Hindlimb muscle (tissue), 1 donor: ENCODE measurements around the gene TYROBP. TPM values are rescaled to one million over a fixed set of nuclear protein-coding genes. Genes with fewer than 3 reads are reported as not detected.
"Not testable (repeated sequence)": the region's sequence is repeated elsewhere in the genome, so short reads cannot be mapped to it uniquely, and the experiment has no call there.

Experiments used
- DNase-seq: peaks from one replicate; pipeline ENCODE4 v3.0.0-alpha.2; 2013
- polyA plus RNA-seq: library from polyadenylated mRNA; unstranded; fragments of 120-200 nt; gene quantifications from one replicate; pipeline ENCODE4 v1.2.1, GENCODE V29; 2013; ENCODE audit not compliant: insufficient read length

Gene TYROBP
- polyA plus RNA-seq = 25.8 TPM

DNA sequence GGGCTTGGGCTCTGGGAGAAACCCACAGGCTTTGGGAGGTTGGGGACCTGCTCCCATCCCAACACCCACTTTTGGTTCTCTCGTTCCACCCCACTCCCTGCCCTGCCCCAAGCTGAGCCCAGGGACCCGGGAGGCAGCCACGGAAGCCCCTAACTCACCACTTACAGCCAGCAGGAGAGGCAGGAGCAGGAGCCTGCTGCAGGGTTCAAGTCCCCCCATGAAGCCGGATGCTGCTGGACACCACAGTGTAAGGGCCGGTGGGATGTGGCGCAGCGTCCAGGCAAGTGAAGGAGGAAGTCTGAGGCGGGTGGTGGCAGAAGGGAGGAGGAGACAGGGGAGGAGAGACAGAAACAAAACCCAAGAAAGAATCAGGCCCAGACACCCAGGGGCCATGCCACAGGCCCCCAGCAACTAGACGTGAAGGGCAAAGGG is at the start of gene TYROBP:
TYROBP (minus strand) TSS at position 286 of the 432 bp plus-strand sequence; CDS start at position 219, 67 bp downstream.
- DNase-seq = no peak

DNA sequence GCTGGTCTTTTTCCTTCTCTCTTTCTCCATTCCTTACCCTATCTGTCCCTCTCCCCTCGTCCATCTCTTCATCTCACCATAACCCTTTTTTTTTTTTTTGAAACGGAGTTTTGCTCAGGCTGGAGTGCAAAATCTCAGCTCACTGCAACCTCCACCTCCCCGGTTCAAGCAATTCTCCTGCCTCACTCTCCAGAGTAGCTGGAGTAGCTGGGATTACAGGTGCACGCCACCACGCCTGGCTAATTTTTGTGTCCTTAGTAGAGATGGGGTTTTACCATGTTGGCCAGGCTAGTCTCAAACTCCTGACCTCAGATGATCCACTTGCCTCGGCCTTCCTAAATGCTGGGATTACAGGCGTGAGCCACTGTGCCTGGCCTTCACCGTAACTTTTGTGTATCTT is 49.3 kb upstream of the TYROBP start:
- not testable (repeated sequence) for DNase-seq

DNA sequence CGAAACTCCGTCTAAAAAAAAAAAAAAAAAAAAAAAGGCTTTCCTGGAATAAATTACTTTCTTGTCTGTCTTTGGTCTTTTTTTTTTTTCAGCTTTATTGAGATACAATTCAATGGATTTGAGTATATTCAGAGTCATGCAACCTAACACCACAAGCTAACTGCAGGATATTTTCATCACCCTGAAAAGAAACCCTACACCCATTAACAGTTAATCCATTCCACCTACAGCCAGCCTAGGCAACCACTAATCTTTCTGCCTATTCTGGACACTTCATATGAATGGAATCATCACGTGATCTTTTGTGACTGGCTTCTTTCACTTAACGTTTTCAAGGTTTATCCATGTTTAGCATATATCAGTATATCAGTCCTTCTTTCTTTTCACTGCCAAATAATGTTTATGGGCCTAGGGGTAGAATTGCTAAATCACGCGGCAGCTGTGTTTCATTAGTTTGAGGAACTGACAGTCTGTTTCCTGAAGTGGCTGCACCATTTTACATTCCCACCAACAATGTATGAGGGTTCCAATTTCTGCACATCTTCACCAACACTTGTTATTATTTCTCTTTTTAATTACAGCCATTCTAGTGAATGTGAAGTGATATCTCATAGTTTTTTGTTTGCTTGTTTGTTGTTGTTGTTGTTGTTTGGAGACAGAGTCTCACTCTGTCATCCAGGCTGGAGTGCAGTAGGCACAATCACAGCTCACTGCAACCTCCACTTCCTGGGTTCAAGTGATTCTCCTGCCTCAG is 48.0 kb upstream of the TYROBP start:
- DNase-seq = no peak

DNA sequence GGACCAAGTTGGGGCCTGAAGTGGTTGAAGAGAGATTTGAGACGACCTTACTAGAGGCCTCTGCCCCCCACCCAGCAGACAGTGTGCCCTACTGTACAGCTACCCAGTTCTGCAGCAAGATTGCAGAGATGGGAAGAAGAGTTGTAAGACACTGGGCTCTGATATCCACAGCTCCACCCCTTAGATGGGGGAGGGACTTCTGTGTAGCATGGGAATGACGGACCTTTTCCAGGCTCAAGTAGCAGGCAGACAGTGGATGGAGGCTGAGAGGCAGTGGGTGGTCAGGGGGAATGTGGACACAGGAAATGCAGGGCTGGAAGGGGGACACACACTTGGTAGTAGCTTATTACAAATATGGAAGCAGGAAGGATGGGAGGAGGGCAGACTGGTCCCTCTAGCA is 41.0 kb upstream of the TYROBP start:
- no peak for DNase-seq

DNA sequence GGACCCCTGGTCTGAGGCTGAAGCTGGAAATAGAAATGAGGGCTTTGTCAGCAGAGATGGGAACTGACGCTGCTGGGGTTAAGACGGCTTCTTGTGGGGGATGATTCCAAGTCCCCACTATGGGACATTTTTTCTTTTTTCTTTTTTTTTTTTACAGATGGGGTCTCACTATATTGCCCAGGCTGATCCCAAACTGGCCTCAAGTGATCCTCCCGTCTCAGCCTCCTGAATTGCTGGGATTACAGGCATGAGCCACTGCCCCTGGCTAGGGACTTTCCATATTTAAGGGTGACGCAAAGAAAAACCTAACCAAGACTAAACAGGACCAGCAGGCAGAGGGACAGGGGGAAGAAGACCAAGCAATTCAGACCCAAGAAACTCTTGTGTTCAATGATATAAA is 38.1 kb upstream of the TYROBP start:
- DNase-seq = no peak

DNA sequence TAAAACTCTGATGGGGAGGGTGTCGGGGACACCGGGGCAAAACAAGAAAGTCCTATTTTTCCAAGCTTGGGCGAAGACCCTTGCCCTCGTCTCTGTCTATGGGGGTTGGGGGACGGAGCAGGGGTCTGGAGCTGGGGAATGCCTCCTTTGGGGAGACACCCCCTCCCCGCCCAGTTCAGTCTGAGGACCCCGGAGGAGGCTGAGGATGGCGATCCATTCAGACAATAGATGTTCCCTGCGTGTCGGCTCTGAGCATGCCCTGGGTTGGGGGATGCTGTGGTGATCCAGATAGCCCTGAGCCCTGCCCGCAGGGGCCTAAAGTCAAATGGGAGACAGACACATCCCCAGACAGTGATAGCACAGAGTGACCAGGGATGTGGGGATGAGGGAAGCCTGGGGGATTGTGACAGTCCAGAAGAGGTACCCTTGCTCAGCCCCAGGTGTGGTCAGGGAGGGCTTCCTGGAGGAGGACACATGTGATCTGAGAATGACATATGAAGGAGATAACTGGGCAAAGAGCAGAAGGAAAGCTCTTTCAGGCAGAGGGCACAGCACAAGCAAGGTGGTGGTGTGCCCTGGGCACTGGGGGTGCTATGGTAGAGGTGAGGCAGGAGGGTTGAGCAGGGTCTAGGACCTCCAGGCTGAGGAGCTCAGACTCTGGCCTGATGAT is 37.2 kb upstream of the TYROBP start:
- DNase-seq = no peak

DNA sequence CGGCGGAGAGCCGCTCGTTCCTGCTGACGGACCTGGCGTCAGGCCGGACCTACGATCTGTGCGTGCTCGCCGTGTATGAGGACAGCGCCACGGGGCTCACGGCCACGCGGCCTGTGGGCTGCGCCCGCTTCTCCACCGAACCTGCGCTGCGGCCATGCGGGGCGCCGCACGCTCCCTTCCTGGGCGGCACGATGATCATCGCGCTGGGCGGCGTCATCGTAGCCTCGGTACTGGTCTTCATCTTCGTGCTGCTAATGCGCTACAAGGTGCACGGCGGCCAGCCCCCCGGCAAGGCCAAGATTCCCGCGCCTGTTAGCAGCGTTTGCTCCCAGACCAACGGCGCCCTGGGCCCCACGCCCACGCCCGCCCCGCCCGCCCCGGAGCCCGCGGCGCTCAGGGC is 36.5 kb upstream of the TYROBP start:
- no peak for DNase-seq

DNA sequence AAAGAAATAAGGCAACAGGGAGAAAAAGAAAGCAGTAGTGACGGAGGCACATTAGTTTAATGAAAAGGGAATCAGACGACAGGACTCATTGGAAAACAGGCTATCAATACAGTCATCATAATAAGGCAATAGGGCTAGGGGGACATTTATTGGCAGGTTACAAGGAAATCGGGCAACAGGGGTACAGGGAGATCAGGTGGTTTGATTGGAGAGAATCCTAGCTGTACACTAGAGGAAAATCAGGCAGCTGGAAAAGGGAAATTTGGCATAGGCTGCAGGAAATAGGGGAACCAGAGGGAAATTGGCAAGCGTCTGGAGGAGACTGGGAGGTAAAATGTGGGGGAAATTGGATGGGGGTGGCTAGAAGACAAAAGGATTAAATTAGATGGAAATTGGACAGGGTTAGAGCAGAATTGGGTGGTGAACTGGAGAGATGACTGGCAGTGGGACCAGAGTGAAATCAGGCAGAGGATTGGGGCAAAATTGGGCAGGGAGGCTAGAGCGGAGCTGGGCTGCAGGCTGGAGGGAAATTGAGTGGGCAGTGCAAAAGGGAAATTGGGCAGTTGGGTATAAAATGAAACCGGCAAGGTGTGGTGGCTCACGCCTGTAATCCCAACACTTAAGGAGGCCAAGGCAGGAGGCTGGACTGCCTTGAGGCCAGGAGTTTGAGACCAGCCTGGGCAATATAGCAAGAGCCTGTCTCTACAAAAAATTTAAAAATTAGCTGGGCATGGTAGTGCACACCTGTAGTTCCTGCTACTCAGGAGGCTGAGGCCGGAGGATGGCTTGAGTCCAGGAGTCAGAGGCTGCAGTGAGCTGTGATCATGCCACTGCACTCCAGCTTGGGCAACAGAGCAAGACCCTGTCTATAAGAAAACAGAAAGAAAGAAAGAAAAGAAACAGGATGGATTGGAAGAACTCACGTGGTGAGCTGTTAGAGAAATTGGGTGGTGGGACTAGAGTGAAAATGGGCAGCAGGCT is 35.5 kb upstream of the TYROBP start:
- no peak for DNase-seq

DNA sequence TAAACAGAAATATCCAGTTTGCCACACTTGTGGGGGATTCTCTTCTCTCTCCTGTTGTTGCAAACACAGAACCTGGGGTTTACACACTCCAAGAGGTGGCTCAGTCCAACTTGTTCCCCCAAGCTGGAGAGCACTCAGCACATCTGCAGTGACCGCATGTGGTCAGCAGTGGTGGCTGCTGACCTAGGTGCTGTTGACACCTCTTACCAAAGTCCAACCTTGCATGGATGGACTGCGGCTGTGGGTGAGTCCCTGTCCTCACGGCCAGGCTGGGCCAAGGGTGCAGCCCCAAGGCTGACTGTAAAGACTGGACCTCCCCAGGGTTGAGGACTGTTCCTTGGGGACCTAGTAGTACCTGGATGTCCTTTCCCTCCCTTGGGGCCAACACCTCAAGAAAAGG is 34.1 kb upstream of the TYROBP start:
- DNase-seq = no peak

DNA sequence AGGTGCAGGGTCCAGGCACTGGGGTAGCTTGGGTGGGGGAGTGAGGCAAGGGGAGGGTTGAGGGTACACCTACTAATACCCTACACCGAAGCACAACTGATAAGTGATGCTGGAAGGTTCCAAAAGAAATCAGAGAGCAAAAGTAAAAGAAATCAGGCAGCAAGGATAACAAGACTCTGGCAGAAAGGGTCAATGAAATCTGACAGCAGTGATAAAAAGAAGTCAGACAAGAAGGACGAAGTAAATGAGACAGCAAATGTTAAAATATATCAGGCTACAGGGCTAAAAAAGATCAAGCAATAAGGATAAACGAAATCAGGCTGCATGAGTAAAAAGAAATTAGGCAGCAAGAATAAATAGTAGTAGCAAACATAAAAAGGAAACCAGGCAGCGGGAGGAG is 32.7 kb upstream of the TYROBP start:
- no peak for DNase-seq

DNA sequence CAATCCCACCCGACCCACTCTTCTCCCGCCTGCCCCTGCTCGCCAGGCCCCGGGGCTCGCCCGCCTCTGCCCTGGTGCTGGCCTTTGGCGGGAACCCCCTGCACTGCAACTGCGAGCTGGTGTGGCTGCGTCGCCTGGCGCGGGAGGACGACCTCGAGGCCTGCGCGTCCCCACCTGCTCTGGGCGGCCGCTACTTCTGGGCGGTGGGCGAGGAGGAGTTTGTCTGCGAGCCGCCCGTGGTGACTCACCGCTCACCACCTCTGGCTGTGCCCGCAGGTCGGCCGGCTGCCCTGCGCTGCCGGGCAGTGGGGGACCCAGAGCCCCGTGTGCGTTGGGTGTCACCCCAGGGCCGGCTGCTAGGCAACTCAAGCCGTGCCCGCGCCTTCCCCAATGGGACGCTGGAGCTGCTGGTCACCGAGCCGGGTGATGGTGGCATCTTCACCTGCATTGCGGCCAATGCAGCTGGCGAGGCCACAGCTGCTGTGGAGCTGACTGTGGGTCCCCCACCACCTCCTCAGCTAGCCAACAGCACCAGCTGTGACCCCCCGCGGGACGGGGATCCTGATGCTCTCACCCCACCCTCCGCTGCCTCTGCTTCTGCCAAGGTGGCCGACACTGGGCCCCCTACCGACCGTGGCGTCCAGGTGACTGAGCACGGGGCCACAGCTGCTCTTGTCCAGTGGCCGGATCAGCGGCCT is 32.1 kb upstream of the TYROBP start:
- no peak for DNase-seq

DNA sequence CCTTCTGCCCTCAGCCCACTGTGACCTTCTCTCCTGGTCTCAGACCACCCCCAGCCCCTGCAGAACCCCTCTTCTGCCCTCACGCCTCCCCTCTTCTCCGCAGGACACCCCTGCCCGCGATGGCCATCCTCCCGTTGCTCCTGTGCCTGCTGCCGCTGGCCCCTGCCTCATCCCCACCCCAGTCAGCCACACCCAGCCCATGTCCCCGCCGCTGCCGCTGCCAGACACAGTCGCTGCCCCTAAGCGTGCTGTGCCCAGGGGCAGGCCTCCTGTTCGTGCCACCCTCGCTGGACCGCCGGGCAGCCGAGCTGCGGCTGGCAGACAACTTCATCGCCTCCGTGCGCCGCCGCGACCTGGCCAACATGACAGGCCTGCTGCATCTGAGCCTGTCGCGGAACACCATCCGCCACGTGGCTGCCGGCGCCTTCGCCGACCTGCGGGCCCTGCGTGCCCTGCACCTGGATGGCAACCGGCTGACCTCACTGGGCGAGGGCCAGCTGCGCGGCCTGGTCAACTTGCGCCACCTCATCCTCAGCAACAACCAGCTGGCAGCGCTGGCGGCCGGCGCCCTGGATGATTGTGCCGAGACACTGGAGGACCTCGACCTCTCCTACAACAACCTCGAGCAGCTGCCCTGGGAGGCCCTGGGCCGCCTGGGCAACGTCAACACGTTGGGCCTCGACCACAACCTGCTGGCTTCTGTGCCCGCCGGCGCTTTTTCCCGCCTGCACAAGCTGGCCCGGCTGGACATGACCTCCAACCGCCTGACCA is 31.4 kb upstream of the TYROBP start:
- no peak for DNase-seq

DNA sequence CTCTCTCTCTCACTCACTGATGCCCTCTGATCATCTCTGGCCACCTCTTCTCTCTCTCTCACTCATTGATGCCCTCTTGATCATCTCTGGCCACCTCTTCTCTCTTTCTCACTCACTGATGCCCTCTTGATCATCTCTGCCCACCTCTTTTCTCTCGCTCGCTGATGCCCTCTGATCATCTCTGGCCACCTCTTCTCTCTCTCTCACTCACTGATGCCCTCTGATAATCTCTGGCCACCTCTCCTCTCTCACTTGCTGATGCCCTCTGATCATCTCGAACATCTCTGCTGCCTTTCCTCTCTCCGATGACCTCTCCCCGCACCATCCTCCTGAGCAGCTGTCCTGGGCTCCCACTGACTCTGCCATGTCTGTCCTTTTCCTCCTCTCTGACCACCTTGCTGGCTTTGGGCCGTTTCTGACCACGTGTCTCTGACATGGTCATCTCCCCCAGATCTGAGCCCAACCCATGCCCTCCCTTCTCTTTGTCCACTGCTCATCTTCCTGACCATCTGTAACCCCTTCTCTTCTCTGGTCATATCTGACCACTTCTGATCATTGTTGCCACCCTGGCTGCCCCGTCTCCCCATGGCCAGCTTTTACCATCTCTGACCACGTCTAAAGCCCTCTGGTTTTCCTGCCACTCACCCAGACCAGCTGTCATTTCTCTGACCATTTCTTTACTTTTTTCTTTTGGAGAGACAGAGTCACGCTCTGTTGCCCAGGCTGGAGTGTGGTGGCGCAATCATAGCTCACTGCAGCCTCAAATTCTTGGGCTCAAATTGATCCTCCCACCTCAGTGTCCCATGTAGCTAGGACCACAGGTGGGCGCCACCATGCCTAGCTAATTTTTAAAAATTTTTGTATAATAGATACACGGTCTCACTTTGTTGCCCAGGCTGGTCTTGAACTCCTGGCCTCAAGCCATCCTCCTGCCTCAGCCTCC is 30.5 kb upstream of the TYROBP start:
- no peak for DNase-seq

DNA sequence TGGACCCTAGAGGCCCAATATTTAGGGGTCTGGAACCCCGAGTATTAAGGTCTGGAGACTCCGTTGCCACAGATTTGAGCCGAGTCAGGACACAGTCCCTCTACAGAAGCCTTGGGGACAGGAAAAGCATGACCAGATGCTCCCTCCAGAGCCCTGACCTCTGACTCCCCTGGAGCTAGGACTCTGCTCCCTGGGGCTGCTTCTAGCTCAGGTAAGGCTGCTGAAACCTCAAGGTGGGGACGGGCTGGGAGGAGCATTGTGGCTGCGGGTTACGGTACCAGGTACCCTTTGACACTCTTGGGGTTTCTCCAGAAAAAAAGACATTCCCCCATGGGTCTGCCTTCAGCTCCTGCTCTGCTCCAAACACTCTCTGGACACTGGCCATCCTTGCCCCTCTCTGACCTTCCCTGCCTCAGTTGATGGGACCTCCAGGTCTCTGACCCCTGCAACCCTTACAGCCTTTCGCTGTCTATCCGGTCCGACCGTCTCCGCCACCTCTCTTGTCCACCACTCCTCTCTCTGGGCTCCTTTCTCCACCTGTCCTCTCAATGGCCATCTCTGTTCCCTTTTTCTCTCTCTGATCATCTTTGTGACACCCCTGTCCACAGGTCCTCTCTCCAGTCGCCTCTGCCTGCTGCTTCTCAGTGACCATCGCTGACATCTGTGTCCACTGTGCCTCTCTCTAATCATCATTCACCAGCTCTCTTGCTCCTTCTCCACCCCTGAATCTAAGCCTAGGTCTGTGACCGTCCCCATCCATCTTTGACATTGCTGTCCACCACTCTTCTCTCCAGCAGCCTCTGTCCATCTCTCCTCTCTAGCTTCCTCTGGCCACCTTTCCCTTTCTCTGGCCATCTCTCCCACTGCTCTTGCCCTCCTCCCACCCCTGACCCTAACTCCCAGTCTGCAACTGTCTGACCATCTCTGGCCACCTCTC is 29.5 kb upstream of the TYROBP start:
- DNase-seq = no peak

DNA sequence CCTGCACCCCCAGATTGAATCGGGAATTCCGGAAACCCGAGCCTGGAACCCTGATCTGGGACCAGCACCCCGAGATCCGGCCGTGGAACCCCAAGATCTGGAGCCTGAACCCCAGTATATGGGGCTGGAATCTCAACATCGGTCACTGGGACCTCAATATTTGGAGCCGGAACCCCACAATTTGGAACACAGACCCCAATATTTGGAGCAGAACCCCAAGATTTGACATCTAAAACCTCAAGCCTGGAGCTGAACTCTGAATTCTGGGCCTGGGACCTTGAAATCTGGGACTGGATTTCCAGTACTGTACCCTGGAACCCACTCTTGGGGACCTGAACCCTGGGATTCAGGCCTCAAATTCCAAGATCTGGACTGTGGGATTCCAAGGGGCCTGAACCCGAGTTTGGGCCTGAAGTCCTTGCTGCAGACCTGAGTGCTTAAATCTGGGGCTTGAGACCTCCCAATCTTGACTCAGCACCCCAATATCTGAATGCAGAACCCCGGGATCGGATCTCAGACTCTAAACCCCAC is 28.7 kb upstream of the TYROBP start:
- DNase-seq = no peak

DNA sequence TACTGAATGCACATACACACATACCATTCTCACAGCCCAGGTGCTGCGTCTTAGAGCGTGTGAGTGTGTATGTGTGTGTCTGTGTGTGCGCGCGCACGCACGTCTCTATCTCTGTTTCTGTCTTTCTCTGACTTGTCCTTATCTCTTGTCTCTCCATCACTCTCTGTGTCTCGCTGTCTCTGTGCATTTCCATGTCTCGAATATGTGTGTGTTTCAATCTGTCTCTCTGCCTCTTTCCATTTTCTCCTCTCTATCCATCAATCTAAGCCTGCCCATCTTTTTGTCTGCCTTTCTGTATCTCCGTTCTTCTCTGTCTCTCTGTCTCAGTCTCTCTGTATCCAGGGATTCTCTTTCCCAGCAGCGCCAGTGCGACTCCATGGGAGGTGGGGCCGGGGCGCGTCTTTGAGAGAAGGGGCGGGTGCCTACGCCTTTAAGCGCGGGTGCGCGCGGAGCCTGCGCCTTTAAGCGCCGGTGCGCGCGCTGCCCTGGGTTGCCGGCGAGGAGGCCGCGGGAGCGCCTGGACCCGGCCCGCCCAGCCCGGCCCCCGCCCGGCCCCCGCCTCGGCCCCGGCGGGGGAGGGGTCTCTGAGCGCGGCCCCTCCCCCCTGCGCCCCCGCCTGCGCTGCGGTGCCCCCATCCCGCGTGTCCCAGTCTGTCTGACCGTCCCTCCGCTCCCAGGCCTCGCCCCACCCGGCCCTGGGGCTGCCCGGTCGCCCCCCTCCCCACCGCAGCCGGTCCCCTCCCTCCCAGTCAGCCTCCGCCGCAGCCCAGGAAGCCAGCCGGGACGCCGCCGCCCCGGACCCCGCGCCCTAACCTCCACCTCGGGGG is 28.0 kb upstream of the TYROBP start, which contains the start of gene LRFN3:
LRFN3 (plus strand) TSS at position 464 of the 827 bp plus-strand sequence. CDS start 3,052 bp downstream, outside the sequence.
- DNase-seq = peak; percentile 82

DNA sequence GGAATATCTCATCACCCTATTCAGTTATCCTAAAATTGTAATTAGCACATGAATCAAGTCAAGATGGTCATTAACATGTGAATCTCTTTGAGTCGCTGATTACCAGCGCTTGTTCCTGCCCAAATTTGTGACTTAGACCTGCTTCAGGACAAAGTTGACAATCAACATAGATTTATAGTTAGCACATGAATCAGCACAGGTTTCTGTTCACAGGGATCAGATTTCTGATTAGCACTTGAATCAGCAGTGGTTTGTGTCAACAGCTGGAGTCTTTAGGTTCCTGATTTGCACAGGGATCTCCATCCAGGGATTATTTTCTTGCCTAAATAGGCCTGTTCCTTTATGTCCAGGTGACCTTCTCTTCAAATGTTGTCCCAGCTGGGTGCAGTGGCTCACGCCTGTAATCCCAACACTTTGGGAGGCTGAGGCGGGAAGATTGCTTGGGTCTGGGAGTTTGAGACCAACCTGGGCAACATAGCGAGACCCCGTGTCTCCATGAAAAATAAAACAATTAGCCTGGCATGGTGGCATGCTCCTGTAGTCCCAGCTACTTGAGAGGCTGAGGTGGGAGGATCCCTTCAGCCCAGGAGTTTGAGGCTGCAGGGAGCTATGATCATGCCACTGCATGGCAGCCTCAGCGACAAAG is 24.3 kb upstream of the TYROBP start:
- DNase-seq = no peak
